Measurements from ENCODE around the gene ING5. TPM values are rescaled to one million over a fixed set of nuclear protein-coding genes. Genes with fewer than 3 reads are reported as not detected.
"Not testable (repeated sequence)": the region's sequence is repeated elsewhere in the genome, so short reads cannot be mapped to it uniquely, and the experiment has no call there.

The ING5 gene
- total and polyA plus RNA-seq, 8 donors, result 14.1 to 63.9 (median 22.3) TPM

GRCh38 chr2:241738040-241738686 lies 36.3 kb downstream of the ING5 start:
- no peak overlapping the region for H3K4me3 ChIP-seq
- H3K27ac ChIP-seq, result no peak overlapping the region
- H3K9me3 ChIP-seq, result no peaks in the 10 kb centered on the region
- DNase-seq, result peak in 1 of 6 donors; percentile 54
- no peak for ATAC-seq
- H3K36me3 ChIP-seq, result no peaks in the 10 kb centered on the region
- no peaks in the 10 kb centered on the region for H3K4me1 ChIP-seq
- no peak for TF ChIP-seq CTCF (IDR thresholded peaks at IDR 0.05)
- intact Hi-C loops (cut with DNase I), result no loop called here
- no peak for FAIRE-seq
- 93% methylated on average over 17 of the region's 17 CpGs for WGBS, 2 donors
- H3K27me3 ChIP-seq, result no peaks in the 10 kb centered on the region

- Histone ChIP-seq H3K27ac (no peak overlapping the region), H3K36me3 (no peaks in the 10 kb centered on the region), H3K4me1 (no peaks in the 10 kb centered on the region), H3K4me3 (no peak overlapping the region), H3K9me3 (no peaks in the 10 kb centered on the region), H3K27me3 (no peaks in the 10 kb centered on the region)
- no peak for DNase-seq
- 94 to 95% methylated on average over 15 of the region's 15 CpGs for whole genome bisulfite sequencing, 2 donors
- no peak for TF ChIP-seq CTCF (IDR thresholded peaks at IDR 0.05)
- no peak for FAIRE-seq
- intact Hi-C loops (cut with DNase I), result no loop called here
- no peak for ATAC-seq
Measured at GRCh38 chr2:241739177-241739576, 37.3 kb downstream of the ING5 start.

GRCh38 chr2:241739651-241740050 lies 37.8 kb downstream of the ING5 start:
- Histone ChIP-seq H3K36me3 (peaks cover 0 to 3% (median 0%) of the 10 kb centered on the region in 3 donors), H3K4me3 (no peak overlapping the region), H3K27ac (no peak overlapping the region), H3K27me3 (no peaks in the 10 kb centered on the region), H3K4me1 (no peaks in the 10 kb centered on the region), H3K9me3 (no peaks in the 10 kb centered on the region)
- intact Hi-C loops (cut with DNase I), result no loop called here
- ATAC-seq (no peak), FAIRE-seq (no peak), DNase-seq (no peak)
- TF ChIP-seq CTCF (IDR thresholded peaks at IDR 0.05), result no peak
- WGBS, 2 donors, result 95% methylated on average over 12 of the region's 12 CpGs

GRCh38 chr2:241741016-241741415 lies 39.2 kb downstream of the ING5 start:
- DNase-seq (peak in 1 of 6 donors; percentile 18), ATAC-seq (no peak), FAIRE-seq (no peak)
- WGBS, 2 donors, result 67 to 82% methylated on average over 10 of the region's 10 CpGs
- H3K27me3 ChIP-seq, result no peaks in the 10 kb centered on the region
- peaks cover 0 to 10% (median 3%) of the 10 kb centered on the region in 3 donors for H3K36me3 ChIP-seq
- intact Hi-C loops (cut with DNase I), result no loop called here
- H3K4me3 ChIP-seq, result no peak overlapping the region
- H3K9me3 ChIP-seq, result no peaks in the 10 kb centered on the region
- no peaks in the 10 kb centered on the region for H3K4me1 ChIP-seq
- no peak overlapping the region for H3K27ac ChIP-seq
- no peak for TF ChIP-seq CTCF (IDR thresholded peaks at IDR 0.05)

GRCh38 chr2:241742320-241742939 lies 40.6 kb downstream of the ING5 start:
- intact Hi-C loops (cut with DNase I), result no loop called here
- FAIRE-seq, result no peak
- DNase-seq, result peak in 1 of 6 donors; percentile 13
- H3K4me3 ChIP-seq, result no peak overlapping the region
- no peak overlapping the region for H3K27ac ChIP-seq
- no peaks in the 10 kb centered on the region for H3K27me3 ChIP-seq
- H3K36me3 ChIP-seq, result peaks cover 0 to 10% (median 3%) of the 10 kb centered on the region in 3 donors
- WGBS, 2 donors, result 94 to 96% methylated on average over 27 to 28 of the region's 28 CpGs
- TF ChIP-seq CTCF (IDR thresholded peaks at IDR 0.05), result no peak
- no peaks in the 10 kb centered on the region for H3K9me3 ChIP-seq
- no peaks in the 10 kb centered on the region for H3K4me1 ChIP-seq
- ATAC-seq, result no peak

- H3K4me1 ChIP-seq; DNase-seq; H3K27me3 ChIP-seq; H3K27ac ChIP-seq; H3K9me3 ChIP-seq; intact Hi-C loops (cut with DNase I); H3K4me3 ChIP-seq; ATAC-seq; FAIRE-seq: not testable (repeated sequence)
- peaks cover 0 to 10% (median 3%) of the 10 kb centered on the region in 3 donors for H3K36me3 ChIP-seq
- WGBS, 2 donors, result 93 to 98% methylated on average over 10 to 15 of the region's 15 CpGs
Measured at GRCh38 chr2:241743008-241743407, 41.2 kb downstream of the ING5 start.

All from pancreas (tissue), 10 donors.